Type B pancreatic cell (in vitro differentiated cells): ENCODE data around the gene MIOS. TPM values are rescaled to one million over a fixed set of nuclear protein-coding genes. Genes with fewer than 3 reads are reported as not detected.

ENCODE experiments used
- DNase-seq: peaks from one replicate; pipeline ENCODE4 v3.0.0; 2021; ENCODE audit warnings: mixed read lengths; ENCODE audit not compliant: unreplicated experiment; ENCODE audit errors: extremely low spot score
- H3K27ac Mint-ChIP-seq: 2 replicates; pipeline ENCODE4 v1.8.0; 2021; ENCODE audit warnings: mild to moderate bottlenecking, mixed read lengths
- H3K27me3 Mint-ChIP-seq: 2 replicates; pipeline ENCODE4 v1.8.0; 2021; ENCODE audit warnings: mixed read lengths
- H3K36me3 Mint-ChIP-seq: 2 replicates; pipeline ENCODE4 v1.8.0; 2021; ENCODE audit warnings: mixed read lengths
- H3K4me1 Mint-ChIP-seq: one replicate; pipeline ENCODE4 v1.8.0; 2021; ENCODE audit warnings: mixed read lengths; ENCODE audit not compliant: unreplicated experiment
- H3K4me3 Mint-ChIP-seq: 2 replicates; pipeline ENCODE4 v1.8.0; 2021; ENCODE audit warnings: mild to moderate bottlenecking, mixed read lengths
- H3K9me3 Mint-ChIP-seq: 2 replicates; pipeline ENCODE4 v1.8.0; 2021; ENCODE audit warnings: mixed read lengths
- total RNA-seq: library from RNA; stranded (reverse); gene quantifications from 2 replicates; pipeline ENCODE4 v1.2.1, GENCODE V29; 2021; ENCODE audit warnings: low replicate concordance
- TF ChIP-seq, protein P1 (sequence below): fragments of 200-600 bp; sonication (generic); conservative IDR thresholded peaks from 2 replicates; pipeline ENCODE4 v1.5.0; 2021; ENCODE audit warnings: antibody characterized with exemption, mild to moderate bottlenecking

Gene MIOS
- total RNA-seq, 1 donor from 2014 or later = 43.6 TPM

DNA sequence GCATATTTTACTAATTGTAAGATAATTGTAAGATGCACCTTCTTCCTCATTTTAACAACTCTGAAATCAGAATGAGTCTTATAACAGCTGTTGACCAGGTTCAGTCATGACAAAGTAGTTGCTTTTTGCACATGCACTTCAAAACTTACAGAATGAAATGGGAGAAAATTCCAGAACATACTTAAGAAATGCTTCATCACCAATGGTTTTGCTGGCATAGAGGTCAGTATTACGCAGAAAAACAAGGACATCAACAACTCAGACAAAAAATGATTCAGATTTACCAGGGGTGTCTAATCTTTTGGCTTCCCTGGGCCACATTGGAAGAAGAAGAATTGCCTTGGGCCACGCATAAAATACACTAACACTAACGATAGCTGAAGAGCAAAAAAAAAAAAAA lies 44.3 kb upstream of the MIOS start:
- no peak for DNase-seq
- Mint-ChIP-seq H3K4me1 (peaks cover 12% of the 10 kb centered on the region), H3K4me3 (no peak overlapping the region), H3K27ac (no peak overlapping the region), H3K36me3 (no peaks in the 10 kb centered on the region), H3K9me3 (peaks cover 3% of the 10 kb centered on the region), H3K27me3 (no peaks in the 10 kb centered on the region)
- TF ChIP-seq, protein P1, sequence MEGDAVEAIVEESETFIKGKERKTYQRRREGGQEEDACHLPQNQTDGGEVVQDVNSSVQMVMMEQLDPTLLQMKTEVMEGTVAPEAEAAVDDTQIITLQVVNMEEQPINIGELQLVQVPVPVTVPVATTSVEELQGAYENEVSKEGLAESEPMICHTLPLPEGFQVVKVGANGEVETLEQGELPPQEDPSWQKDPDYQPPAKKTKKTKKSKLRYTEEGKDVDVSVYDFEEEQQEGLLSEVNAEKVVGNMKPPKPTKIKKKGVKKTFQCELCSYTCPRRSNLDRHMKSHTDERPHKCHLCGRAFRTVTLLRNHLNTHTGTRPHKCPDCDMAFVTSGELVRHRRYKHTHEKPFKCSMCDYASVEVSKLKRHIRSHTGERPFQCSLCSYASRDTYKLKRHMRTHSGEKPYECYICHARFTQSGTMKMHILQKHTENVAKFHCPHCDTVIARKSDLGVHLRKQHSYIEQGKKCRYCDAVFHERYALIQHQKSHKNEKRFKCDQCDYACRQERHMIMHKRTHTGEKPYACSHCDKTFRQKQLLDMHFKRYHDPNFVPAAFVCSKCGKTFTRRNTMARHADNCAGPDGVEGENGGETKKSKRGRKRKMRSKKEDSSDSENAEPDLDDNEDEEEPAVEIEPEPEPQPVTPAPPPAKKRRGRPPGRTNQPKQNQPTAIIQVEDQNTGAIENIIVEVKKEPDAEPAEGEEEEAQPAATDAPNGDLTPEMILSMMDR = no peak

DNA sequence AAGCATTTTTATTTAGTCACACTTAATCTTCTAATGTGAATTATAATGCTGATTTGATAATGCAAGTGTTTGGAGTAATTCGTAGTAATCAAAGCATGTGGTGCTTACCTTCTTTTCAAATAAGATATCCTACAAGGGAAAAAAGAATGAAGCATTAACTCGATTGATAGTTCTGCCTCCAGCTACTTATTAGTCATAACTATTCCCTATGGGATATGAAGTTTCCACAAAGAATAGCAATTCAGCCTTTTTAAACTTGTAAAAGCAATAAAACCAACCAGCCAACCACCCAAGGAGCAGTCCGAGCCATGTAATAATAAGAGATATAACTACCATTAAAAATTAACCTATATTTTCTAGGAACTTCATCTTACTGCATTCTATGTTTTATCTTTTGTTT lies 42.6 kb upstream of the MIOS start:
- Mint-ChIP-seq H3K4me3 (no peak overlapping the region), H3K4me1 (peaks cover 4% of the 10 kb centered on the region), H3K36me3 (no peaks in the 10 kb centered on the region), H3K27me3 (no peaks in the 10 kb centered on the region), H3K9me3 (peaks cover 3% of the 10 kb centered on the region), H3K27ac (no peak overlapping the region)
- TF ChIP-seq, protein P1 = no peak
- no peak for DNase-seq

DNA sequence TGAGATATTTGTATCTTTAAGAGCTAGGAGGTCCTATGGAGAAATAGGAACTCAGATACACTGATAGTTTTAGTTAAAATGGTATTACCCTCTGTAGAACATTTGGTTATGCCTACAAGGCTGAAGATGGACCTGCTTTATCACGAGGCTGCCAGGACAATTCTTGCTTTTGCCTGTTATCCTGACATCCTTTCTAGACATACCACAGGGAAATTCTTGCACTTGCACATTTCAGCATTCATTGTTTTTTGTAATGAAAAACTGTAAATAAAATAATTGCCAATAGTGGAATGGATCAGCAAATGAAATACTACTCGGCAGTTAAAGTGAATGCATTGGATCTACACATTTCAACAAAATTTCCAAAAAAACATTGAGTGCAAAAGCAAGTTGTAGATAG lies 40.7 kb upstream of the MIOS start:
- Mint-ChIP-seq H3K36me3 (no peaks in the 10 kb centered on the region), H3K27me3 (no peaks in the 10 kb centered on the region), H3K4me3 (no peak overlapping the region), H3K27ac (no peak overlapping the region), H3K9me3 (peaks cover 3% of the 10 kb centered on the region), H3K4me1 (peaks cover 4% of the 10 kb centered on the region)
- TF ChIP-seq, protein P1 = no peak
- DNase-seq = no peak

DNA sequence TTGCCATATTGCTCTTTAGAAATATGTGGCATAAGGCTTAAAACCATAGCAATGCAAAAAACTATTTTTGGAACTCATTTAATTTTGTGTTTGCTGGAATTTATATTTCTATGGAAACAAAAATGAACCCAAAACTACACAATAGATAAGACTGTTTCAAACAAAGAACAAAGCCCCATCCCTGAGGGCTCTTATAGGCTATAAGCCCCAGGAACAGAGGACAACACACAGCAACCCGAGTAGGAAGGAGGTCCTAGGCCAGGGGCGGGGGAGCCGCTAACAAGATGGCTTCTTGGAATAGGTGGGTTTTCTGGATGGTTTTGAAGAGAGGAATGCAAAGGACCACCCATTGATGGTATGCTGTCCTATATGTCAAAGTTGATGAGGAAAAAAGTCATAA lies 39.6 kb upstream of the MIOS start:
- Mint-ChIP-seq H3K4me1 (no peaks in the 10 kb centered on the region), H3K27ac (no peak overlapping the region), H3K36me3 (no peaks in the 10 kb centered on the region), H3K4me3 (no peak overlapping the region), H3K27me3 (no peaks in the 10 kb centered on the region), H3K9me3 (peaks cover 3% of the 10 kb centered on the region)
- TF ChIP-seq, protein P1 = no peak
- no peak for DNase-seq

DNA sequence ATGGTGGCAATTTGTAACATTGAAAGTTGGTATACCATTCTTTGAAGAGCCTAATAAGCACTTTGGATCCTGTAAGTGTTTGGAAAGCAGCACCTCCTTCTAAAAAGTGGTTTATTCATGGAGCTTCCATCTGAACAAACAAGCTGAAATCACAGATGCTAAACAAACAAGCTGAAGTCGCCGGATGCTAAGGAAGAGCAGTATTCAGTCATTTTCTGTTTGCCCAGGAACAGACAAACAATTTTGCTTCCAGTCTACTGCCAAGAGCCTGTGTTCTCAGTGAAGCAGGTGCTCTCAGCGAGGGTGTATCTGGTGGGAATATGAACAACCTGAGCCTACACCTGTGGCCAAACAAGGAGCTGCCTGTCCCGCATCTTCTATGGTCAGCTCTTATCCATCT lies 37.4 kb upstream of the MIOS start:
- H3K4me1 Mint-ChIP-seq = no peaks in the 10 kb centered on the region
- no peak overlapping the region for H3K27ac Mint-ChIP-seq
- no peaks in the 10 kb centered on the region for H3K36me3 Mint-ChIP-seq
- H3K4me3 Mint-ChIP-seq = no peak overlapping the region
- DNase-seq = no peak
- H3K9me3 Mint-ChIP-seq = peaks cover 3% of the 10 kb centered on the region
- TF ChIP-seq, protein P1 = no peak
- no peaks in the 10 kb centered on the region for H3K27me3 Mint-ChIP-seq

DNA sequence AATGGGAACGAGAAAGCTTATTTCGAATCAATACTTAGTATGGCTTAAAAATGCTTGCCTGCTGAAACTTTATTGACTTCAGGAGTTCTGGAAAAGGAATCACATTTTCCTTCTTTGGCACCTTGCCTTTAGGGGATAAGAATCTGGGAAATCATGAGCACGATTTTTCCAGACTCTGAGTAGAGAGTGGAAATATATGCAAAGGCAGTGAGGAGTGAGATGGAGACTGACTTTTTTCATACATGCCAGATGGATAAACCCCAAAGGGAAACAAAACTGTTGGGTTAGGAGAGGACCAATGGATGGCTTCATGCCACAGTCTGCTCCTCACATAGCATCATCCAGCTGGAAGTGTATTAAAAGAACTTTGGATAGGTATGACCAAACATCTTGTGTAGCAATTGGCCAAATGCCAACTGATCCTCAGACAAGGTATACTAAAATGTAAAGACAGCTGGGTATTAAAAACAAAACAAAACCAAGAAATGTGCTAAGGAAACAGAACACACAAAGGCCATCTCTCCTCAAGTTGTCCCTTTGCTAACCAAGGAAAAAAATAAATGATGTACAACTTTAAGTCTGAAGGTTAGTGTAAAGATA lies 32.8 kb upstream of the MIOS start:
- TF ChIP-seq, protein P1 = no peak
- DNase-seq = no peak
- H3K27me3 Mint-ChIP-seq = no peaks in the 10 kb centered on the region
- H3K27ac Mint-ChIP-seq = no peak overlapping the region
- H3K36me3 Mint-ChIP-seq = no peaks in the 10 kb centered on the region
- peaks cover 6% of the 10 kb centered on the region for H3K9me3 Mint-ChIP-seq
- H3K4me3 Mint-ChIP-seq = no peak overlapping the region
- H3K4me1 Mint-ChIP-seq = peaks cover 5% of the 10 kb centered on the region
